NCI-H526 treated with DMSO at 0.1 percent for 48 hours (cell line): Measurements from ENCODE around the gene ASAP2.

ENCODE experiments used
- DNase-seq: peaks from one replicate; lab custom pipeline; 2025; lab: John Stamatoyannopoulos, UW

Gene ASAP2

DNA sequence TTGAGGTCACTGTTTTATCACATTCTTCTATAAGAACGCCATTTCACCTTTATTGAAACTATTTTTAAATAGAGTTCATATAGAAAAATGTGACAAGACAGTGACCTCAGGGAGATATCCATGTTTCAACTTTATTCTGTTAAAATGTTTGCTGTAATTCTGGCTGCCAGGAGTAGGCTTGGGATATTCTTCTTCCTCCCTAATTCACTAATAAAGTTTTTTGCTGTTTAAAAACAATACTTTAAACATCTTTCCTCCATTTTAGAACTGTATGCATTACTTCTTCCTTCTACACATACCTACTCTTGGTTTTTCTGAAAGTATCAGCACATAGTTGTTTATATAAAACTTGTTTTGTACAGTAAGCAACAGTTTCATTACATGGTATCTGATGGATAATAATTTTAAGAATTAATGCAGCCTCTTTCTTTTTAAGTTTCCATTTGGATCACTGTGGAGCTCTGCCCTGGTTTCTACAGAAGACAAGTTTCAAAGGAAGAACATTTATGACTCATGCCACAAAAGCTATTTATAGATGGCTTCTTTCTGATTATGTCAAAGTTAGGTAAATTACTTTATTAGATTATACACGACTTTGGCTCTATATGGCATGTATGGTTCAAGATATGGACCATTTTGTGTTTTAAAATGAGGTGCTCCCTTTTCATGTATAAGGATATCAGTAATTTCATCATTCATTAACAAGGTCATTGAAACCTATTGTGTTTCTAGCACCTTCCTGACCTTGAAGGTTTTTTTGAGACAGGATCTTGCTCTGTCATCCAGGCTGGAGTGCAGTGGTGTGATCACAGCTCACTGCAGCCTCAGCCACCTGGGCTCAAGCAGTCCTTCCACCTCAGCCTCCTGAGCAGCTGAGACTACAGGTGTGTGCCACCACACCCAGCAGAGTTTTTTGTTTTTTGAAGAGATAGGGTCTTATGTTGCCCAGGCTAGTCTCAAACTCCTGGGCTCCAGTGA is 224.0 kb downstream of the ASAP2 start:
- DNase-seq = no peak

DNA sequence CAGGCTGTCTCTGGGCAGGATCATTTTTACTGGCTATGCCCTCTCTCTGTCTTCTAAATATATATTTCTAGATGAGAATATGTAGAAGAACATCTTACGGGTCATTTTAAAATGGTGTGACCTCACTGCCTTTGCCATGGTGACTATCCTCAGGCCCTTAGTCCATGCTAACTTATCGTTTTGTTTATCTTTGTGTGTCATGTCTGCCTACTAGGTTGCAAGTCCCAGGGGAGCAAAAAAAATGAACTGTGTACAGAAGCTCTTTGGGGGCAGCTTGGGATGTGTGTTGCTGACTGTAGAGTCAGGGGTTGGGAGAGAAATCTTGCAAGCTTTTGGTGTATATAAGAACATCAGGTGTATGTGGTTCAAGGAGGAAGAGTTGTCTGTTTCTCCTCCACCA is 227.9 kb downstream of the ASAP2 start:
- DNase-seq = no peak

DNA sequence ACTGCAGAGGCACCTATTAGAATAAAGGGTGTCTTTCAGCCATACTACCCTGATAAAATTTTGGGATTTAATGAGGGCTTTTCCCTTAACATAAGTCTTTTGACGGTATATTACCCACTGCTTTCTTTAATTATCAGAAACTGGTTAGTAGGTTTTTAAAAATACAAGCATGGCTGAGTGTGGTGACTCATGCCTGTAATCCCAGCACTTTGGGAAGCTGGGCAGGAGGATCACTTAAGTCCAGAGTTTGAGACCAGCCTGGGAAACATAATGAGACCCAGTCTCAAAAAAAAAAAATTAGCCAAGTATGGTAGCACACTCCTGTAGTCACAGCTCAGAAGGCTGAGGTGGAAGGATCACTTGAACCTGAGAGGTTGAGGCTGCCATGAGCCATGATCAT is 232.9 kb downstream of the ASAP2 start:
- DNase-seq = no peak

DNA sequence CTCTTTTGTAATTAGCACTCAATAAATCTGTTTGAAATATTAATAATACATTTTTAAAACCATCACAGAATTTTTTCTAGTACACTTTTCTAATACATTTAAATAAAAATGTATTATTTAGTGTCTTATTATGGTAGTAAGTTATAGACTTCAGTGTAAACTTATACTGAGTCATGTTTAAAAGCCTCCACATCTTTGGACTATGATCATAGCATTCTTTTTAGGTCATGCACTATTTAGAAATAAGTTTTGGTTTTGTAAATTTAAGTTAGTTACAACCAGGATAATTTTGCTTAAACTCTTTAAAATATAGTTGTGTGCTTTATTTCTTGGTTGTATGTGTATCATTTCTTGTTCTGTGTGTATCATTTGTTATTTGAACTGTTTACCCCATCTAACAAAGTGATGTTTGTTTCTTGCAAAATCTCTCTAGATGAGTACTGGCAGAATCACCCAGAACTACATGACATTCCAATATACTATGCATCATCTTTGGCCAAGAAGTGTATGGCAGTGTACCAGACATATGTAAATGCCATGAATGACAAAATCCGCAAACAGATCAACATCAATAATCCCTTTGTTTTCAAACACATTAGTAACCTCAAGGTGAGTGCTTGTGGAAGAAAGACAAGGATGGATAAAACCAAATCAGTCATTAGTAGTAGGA is 233.6 kb downstream of the ASAP2 start:
- DNase-seq = no peak

DNA sequence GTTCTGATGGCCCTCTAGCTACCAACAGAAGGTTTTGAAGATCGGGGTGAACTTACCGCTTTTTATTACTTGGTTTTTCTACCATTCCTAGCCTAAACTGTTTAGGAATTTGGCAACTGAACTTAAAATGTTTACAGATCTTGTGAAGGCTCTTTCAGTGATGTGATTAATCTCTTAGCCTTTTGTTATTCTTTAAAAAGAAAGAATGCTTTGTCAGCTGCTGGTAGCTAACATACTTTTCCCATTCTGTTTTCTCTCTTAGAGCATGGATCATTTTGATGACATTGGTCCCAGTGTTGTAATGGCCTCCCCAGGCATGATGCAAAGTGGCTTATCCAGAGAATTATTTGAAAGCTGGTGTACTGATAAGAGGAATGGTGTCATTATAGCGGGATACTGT is 234.9 kb downstream of the ASAP2 start:
- DNase-seq = no peak

DNA sequence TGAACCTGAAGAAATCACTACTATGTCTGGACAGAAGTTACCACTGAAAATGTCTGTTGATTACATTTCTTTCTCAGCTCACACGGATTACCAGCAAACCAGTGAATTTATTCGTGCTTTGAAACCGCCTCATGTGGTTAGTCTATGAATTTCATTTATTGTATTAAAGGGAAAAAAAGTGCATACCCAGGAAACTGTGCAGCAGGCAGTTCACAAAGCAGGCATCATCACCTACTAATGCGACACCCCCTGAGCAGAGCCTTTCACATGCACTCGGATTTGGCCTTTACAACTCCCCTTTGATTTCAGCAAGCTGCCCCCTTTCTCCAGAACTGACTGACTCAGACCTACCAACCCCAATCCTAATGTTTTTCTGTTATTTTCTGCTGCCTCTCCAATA is 236.9 kb downstream of the ASAP2 start:
- no peak for DNase-seq

DNA sequence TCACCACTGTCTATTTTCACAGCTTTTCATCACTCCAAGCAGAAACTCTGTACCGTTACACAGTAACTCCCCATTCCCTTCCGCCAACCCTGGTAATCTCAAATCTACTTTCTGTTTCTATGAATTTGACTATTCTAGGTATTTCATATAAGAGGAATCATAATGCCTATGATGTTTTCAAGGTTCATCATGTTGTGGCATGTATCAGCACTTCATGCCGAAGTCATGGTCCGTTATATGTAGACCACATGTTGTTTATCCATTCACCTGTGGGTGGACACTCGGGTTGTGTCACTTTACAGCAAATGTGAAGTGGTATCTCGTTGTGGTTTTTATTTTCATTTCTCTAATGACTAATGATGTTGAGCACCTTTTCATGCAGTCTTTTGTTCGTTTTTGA is 238.5 kb downstream of the ASAP2 start:
- no peak for DNase-seq

DNA sequence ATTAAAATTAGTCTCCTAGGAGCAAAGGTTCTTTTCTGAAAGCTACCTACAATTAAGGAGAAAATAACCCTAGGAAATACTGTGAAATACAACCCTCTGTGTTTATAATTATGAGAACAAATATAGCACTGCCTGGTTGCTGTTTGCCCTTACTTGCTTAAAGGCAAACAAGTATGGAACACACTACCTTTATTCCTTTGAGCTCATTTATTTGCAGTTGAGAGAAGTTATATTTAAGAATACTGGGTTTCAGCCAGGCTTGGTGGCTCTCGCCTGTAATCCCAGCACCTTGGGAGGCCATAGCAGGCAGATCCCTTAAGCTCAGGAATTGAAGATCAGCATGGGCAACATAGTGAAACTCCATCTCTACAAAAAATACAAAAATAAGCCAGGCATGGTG is 244.6 kb downstream of the ASAP2 start:
- no peak for DNase-seq
